Ectodermal cell (in vitro differentiated cells): ENCODE data around the gene TPPP2.

ENCODE experiments used
- H3K27ac ChIP-seq: 2 replicates; pipeline ENCODE4 v1.7.0; 2013; ENCODE audit warnings: mild to moderate bottlenecking, low read depth, low read length; ENCODE audit not compliant: insufficient read depth, poor library complexity, severe bottlenecking
- H3K27me3 ChIP-seq: 2 replicates; pipeline ENCODE4 v1.7.0; 2013; ENCODE audit warnings: mild to moderate bottlenecking, low read length; ENCODE audit not compliant: insufficient read depth, control insufficient read depth, poor library complexity, severe bottlenecking
- H3K36me3 ChIP-seq: one replicate; pipeline ENCODE4 v1.7.0; 2013; ENCODE audit warnings: low read length; ENCODE audit not compliant: control insufficient read depth, insufficient read depth
- H3K4me1 ChIP-seq: one replicate; pipeline ENCODE4 v1.7.0; 2013; ENCODE audit warnings: low read length; ENCODE audit not compliant: control insufficient read depth, insufficient read depth
- H3K4me3 ChIP-seq: 2 replicates; pipeline ENCODE4 v1.7.0; 2013; ENCODE audit warnings: low read depth, low read length, control low read depth; ENCODE audit not compliant: insufficient read depth
- H3K9me3 ChIP-seq: 2 replicates; pipeline ENCODE4 v1.7.0; 2013; ENCODE audit warnings: mild to moderate bottlenecking, low read length, moderate library complexity; ENCODE audit not compliant: control insufficient read depth
- WGBS, 2 experiments: methylation state at CpG; one replicate each; pipeline ENCODE4 v1.1.7; 2013; ENCODE audit warnings: missing lambda C conversion rate in 2 of 2; 5-methylcytosine and 5-hydroxymethylcytosine counted together

The TPPP2 gene

DNA sequence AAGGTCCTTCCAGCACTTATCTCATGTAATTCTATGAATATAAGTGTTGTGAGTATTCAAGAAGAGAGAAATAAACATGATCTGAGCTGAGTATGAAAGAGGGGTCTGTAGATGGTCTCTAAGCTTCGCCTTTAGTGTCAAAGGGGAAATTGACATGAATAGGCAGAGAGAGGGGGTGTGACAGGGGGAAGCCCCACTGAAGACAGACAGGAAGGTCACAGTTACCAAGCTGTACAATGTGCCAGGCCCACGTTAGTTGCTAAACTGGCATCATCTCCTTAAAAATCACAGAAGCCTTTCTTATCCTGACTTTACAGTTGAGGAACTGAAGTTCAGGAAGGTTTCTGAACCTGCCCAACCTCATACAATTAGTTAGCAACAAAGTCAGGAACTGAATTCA, 47.7 kb downstream of the TPPP2 start:
- Histone ChIP-seq H3K9me3 (no peaks in the 10 kb centered on the region), H3K27me3 (no peaks in the 10 kb centered on the region), H3K36me3 (peaks cover 50% of the 10 kb centered on the region), H3K4me3 (no peak overlapping the region), H3K4me1 (no peaks in the 10 kb centered on the region), H3K27ac (no peak overlapping the region)
- WGBS, 2 experiments = 94% methylated on average over 2 of the region's 2 CpGs

DNA sequence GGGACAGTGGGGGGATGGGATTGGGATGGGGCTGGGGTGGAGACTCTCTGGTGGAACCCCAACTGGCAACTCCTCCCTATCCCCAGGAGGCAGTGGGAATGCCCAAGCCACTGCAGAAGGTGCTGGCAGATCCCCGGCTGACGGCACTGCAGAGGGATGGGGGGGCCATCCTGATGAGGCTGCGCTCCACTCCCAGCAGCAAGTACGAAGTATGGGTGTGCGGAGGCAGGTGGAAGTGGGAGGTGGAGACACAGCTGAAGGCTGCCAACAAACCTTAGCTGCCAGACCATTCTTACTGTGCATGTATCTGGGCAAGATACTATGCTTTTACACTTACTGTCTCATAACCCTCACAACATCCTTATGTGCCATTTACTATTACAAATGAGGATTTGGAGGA, 48.3 kb downstream of the TPPP2 start:
- 91 to 92% methylated on average over 5 of the region's 5 CpGs for whole genome bisulfite sequencing, 2 experiments
- H3K27ac ChIP-seq = no peak overlapping the region
- H3K27me3 ChIP-seq = no peaks in the 10 kb centered on the region
- no peak overlapping the region for H3K4me3 ChIP-seq
- no peaks in the 10 kb centered on the region for H3K9me3 ChIP-seq
- peaks cover 51% of the 10 kb centered on the region for H3K36me3 ChIP-seq
- H3K4me1 ChIP-seq = no peaks in the 10 kb centered on the region

DNA sequence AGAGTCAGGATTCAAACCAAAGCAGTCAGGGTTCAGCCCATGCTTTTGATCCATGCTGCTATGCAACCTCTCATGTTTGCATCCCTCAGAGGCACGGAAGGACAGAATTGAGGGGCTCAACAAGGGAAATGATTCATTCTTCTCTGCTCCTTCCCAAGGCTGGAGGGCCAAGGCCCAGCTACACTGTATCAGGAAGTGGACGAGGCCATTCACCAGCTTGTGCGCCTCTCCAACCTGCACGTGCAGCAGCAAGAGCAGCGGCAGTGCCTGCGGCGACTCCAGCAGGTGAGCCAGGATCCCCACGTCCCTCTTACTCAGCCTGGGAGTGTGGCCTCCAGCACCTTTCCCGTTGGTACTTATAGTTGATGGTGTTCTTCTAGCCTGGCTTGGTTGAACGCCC, 48.7 kb downstream of the TPPP2 start:
- Histone ChIP-seq H3K4me1 (no peaks in the 10 kb centered on the region), H3K36me3 (peaks cover 47% of the 10 kb centered on the region)
- 95% methylated on average over 10 of the region's 10 CpGs for WGBS, 2 experiments

DNA sequence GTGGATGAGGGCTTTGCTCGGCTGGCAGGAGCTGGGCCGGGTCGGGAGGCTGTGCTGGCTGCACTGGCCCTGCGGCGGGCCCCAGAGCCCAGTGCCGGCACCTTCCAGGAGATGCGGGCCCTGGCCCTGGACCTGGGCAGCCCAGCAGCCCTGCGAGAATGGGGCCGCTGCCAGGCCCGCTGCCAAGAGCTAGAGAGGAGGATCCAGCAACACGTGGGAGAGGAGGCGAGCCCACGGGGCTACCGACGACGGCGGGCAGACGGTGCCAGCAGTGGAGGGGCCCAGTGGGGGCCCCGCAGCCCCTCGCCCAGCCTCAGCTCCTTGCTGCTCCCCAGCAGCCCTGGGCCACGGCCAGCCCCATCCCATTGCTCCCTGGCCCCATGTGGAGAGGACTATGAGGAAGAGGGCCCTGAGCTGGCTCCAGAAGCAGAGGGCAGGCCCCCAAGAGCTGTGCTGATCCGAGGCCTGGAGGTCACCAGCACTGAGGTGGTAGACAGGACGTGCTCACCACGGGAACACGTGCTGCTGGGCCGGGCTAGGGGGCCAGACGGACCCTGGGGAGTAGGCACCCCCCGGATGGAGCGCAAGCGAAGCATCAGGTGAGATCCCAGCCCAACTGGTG, 51.6 kb downstream of the TPPP2 start:
- Histone ChIP-seq H3K4me1 (peaks cover under 1% of the 10 kb centered on the region), H3K36me3 (peaks cover 29% of the 10 kb centered on the region), H3K9me3 (no peaks in the 10 kb centered on the region), H3K27me3 (no peaks in the 10 kb centered on the region), H3K4me3 (no peak overlapping the region), H3K27ac (no peak overlapping the region)
- WGBS, 2 experiments = 92 to 93% methylated on average over 30 of the region's 30 CpGs

More for the DNA sequence above, 48.7 kb downstream of the TPPP2 start:
- no peaks in the 10 kb centered on the region for H3K9me3 ChIP-seq
- H3K27ac ChIP-seq = no peak overlapping the region
- H3K27me3 ChIP-seq = no peaks in the 10 kb centered on the region
- no peak overlapping the region for H3K4me3 ChIP-seq
